Left cardiac atrium (tissue), 4 donors: ENCODE measurements around the gene DOCK4. TPM values are rescaled to one million over a fixed set of nuclear protein-coding genes. Genes with fewer than 3 reads are reported as not detected.
"Not testable (repeated sequence)": the region's sequence is repeated elsewhere in the genome, so short reads cannot be mapped to it uniquely, and the experiment has no call there.

Source experiments
- ATAC-seq, 2 donors: fragments of 200-7000 bp; cut with Tn5 transposase; one replicate each; pipeline ENCODE4 v1.9.1; 2020; ENCODE audit warnings: mild to moderate bottlenecking in 2 of 2, moderate library complexity in 2 of 2
- DNase-seq: peaks from one replicate; pipeline ENCODE4 v3.0.0-alpha.2; 2020
- intact Hi-C, 2 donors: fragments of 100-400 bp; cut with DNase I; formaldehyde crosslinking; loops; one replicate each; pipeline versions ENCODE4 v1.14.1 to v1.15.1; 2022 to 2023
- total RNA-seq, 2 donors: library from RNA; stranded (reverse); fragmentation: NEBNext Ultra II Directional; extraction: Animal tissue kit (Norgen Biotek cat#: 25700); gene quantifications; one replicate each; pipeline ENCODE4 v1.2.1, GENCODE V29; 2021
- donor health status: DM: no; HTN: yes; CAD: no.
- donor health status: DM: no; HTN: yes; CAD: no; lungs with severe emphysema.
- donor health status: DM: yes; HTN: yes; CAD: no.
- donor health status: Dilated cardiomyopathy.

The DOCK4 gene
- total RNA-seq, 2 donors from 2014 or later: 17.1 to 19.3 TPM

DNA sequence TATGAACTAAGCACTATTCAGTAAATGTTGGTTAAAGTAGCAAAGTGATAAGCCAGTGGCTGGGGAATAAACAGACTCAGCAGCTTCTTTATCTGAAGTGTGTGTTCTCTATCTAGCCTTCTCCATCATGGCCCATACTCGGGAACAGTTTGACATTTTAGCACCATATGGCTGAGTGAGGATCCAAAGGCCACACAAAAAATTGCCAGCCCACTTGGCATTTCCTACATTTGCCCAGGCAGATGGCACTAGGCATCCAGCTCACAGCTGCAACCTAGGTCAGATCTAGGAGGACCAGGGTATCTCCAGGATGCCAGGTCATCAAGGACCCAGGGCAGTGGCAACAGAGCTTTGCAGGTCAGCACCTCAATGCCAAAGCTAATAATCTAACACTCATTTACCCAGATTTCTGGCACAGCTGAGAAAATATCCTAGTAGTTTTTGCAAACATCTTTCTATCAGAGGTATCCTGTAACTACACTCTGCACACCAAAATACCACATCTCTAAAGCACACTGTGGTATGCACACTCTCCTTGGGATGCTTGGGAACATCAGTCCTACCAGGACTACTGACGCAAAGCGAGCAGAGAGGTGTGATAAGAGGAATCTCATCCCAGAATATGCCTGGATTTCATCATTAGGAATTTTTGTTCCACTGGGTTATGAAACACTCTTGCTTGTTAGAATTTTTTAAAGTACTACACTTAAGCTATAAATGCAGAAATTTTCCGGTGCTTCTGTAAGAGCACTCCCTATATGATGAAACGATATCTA lies 61.7 kb downstream of the DOCK4 start:
- peak; percentile 60 to 65 for ATAC-seq
- intact Hi-C loops: loop anchor here in 1 of 2 donors (5.0 kb wide), 1 partner anchor 197 kb away; no protein-coding TSS in a partner anchor
- DNase-seq: no peak

DNA sequence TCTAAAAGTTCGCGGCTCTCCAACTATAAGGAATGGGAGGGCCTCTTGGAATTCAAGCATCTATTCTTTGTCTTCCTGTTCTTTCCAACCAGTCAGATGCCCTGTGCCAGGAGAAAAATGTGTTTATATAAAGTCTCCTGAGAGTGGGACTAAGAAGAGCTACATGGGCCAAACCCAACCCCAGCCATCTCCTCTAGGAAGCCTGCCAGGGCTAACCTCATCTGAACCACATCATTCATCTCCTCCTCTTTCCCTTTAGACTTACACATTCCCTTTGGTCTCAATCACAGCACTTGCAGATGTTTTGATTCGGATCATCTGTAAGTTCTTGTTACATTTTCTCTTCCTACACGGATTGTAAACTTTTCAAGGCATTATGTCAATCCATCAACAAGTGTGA lies 62.6 kb downstream of the DOCK4 start:
- ATAC-seq (peak; percentile 70 to 86), DNase-seq (peak; percentile 47)
- intact Hi-C loops: loop anchor here in 1 of 2 donors (5.0 kb wide), 1 partner anchor 196 kb away; no protein-coding TSS in a partner anchor

DNA sequence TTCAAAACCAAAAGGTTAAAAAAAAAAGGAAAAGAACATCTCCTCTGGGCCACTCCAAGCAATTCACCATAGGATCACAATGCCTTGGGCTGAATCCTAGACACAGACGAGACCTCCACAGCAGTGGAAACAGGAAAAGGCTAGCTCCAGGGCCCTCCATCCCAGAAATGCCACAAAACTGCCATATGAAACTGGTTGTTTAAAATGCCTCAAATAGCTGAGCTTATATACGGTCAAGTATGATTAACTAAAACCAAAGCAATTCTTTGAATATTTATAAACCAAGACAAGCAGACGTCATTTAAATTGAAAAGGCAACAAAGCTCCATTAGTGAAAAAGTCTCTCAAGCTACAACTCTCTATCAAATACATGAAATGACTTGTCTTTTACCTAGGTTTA lies 63.1 kb downstream of the DOCK4 start:
- DNase-seq: no peak
- intact Hi-C loops: loop anchor here in 1 of 2 donors (5.0 kb wide), 1 partner anchor 196 kb away; no protein-coding TSS in a partner anchor
- ATAC-seq: no peak

DNA sequence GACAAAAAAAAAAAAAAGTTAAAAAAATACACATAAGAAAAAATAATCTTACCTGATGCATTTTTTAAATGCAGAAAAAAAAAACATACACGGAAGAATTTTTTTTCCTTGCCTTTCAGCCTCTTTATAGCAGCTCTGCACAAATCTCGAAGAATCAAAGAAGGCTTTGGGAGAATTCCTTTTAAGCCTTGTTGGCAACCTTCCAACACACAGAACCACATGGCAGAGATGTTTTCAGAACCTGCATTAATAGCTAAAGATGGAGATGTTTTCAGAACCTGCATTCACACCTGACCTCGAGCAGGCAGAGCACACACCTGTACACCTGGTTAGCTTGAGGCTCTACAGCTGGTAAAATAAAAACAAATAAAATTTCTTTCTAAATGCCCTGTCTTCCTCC lies 65.6 kb downstream of the DOCK4 start:
- no peak for ATAC-seq
- no peak for DNase-seq
- intact Hi-C loops: loop anchor here in 1 of 2 donors (5.0 kb wide), 1 partner anchor 193 kb away; no protein-coding TSS in a partner anchor

DNA sequence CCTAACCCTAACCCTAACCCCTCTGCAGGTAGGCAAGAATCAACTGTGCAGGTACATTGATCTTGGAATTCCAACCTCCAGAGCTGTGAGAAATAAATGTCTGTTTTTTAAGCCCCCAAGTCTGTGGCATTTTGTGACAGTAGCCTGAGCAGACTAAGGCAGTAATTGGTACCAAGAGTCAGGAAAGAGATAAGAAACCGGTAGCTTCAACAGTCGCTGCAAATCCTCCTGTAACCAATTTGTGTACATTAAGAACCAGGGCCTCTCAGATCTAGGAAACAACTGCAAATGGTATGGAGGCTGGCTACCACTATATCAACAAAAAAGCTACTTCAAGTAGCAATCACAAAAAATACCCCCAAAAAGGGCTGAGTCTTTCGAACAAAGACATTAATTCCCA lies 67.3 kb downstream of the DOCK4 start:
- intact Hi-C loops: loop anchor here in 1 of 2 donors (10.0 kb wide), 1 partner anchor 66 kb away; the partner anchor contains the start of genes DOCK4 and ZNF277
- DNase-seq (no peak), ATAC-seq (no peak)

DNA sequence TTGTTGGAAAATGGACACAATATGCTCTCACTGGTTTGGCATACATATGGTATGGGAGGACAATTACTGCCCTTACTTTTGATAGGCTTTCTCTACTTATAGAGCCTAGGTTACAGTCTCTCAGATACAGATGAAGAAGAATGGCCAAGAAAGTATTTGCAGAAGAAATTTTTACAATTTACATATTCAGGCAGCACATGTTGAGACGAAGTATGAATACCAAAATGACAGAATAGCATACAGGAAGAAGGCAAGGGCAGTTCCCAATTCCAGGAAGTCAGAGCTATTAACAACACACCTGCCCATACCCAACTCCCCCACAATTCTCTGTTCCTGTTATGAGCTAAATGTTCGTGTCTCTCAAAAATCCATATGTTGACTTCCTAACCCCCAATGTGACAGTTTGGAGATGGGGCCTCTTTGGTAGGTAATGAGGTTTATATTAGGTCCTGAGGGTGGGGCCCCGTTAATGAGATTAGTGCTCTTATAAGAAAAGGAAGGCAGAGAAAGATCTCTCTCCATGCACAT lies 67.8 kb downstream of the DOCK4 start:
- intact Hi-C loops: loop anchor here in 1 of 2 donors (10.0 kb wide), 1 partner anchor 66 kb away; the partner anchor contains the start of genes DOCK4 and ZNF277

DNA sequence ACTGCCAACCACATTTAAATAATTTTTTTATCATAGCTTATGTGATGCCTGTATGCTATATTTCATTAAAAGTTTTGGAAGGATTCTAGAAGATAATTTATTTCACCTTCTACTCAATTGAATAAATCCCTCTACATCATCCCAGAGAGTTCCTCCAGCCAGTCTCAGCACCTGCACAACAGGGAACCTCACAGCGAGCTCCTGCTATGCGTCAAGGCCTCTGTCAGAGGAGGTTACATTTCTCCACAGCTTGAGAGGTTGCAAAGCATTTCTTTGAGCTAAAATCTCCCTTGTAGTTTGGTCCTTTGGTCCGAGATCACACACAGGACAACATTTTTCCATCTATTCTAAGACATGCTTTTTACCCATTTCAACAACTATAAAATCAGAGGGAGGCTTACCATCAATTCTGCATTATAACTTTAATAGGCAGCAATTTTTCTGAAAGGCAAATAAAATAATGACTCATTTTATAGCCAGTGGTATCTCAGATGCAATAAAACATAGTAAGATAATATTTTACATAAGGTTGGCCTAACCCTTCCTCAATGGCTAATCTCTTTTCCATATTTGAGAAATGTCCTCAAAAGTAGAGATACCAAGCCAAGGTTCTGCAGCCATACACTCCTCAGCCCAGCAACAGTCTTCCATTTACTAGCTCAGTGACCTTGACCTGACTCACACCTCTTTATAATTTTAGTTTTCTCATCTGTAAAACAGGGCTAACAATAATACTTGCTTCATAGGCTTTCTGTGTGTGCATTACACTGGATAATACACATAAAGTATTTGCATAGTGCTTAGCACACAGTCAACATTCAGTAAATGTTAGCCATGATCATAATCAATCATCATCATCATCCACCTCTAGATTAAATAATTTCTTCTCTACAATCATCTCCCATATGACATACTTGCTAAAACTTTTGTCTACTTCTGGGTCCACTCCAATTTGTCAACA lies 68.8 kb downstream of the DOCK4 start:
- intact Hi-C loops: loop anchor here in 1 of 2 donors (10.0 kb wide), 1 partner anchor 67 kb away; the partner anchor contains the start of genes DOCK4 and ZNF277
- no peak for ATAC-seq
- no peak for DNase-seq

More for the DNA sequence above, 67.8 kb downstream of the DOCK4 start:
- DNase-seq (no peak), ATAC-seq (no peak)

DNA sequence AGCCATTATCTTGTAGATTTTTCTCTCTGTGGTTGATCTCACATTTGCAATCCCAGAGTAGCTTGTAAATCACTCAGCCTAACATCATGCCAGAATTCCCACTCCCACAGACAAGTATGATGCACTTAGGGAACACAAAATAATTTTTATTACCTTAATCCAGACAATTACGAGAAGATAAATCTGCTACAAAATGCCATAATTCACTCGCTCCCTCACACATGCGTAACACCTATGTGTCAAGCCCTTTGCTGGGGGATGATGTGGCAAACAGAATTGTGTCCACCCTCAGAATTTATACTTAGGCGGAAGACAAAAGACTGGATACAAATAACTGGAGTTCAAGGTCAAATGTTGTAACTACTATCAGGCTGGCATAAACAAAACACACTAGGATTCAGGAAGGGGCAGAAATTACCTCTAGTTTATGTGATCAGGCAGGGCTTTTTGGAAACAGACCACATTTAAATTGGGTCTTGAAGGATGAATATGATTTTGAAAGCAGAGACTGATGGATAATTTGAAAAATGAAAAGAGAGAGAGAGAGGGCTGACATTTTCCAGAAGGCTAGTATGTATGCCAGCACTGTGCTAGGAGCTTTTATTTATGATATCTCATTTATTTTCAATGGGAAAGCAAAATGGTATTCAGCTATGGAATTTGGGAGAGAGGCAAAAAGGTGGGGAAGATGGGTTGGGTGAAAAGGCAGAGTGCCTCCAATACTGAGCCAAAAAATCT lies 69.8 kb downstream of the DOCK4 start:
- ATAC-seq (peak in 1 of 2 donors; percentile 37), DNase-seq (no peak)
- intact Hi-C loops: loop anchor here in 1 of 2 donors (10.0 kb wide), 1 partner anchor 68 kb away; the partner anchor contains the start of genes DOCK4 and ZNF277

DNA sequence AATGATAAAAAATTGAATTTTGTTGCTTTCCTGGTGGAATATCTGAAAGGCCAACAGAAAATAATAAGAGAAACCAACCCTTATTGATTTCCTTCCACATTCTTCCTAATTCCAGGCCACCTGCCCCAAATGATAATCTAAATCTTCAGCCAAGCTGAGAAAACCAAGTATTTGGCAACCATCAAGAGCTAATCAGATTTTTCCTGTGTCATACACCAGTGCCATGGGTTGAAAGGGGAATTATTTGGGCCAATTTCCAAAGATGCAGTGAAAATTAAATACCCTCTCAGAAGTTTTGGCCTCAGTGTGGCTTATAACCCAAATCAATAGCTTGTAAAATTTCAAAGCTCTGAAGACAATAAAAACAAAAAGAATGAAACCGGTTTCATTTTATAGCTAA lies 70.4 kb downstream of the DOCK4 start:
- DNase-seq (no peak), ATAC-seq (no peak)
- intact Hi-C loops: loop anchor here in 1 of 2 donors (10.0 kb wide), 1 partner anchor 69 kb away; the partner anchor contains the start of genes DOCK4 and ZNF277

DNA sequence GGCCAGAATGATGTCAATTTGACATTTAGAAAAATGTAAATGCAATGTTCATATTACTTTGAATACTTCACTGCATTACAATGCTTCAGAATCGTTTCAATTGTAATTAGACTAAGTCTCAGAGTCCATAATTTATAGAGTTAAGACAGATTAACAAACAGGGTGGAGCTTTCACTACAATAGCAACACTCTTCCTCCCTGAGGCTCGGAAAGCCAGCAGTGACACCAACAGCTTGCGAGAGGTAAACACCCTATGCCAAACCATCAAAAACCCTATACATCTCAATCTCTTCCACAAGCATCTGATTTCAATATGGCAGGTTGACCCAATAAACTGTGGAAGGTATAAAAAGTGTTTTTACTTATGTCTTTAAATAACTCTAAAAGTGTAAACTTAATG lies 72.2 kb downstream of the DOCK4 start:
- ATAC-seq (no peak), DNase-seq (no peak)
- intact Hi-C loops: loop anchor here in 1 of 2 donors (10.0 kb wide), 1 partner anchor 71 kb away; the partner anchor contains the start of genes DOCK4 and ZNF277

DNA sequence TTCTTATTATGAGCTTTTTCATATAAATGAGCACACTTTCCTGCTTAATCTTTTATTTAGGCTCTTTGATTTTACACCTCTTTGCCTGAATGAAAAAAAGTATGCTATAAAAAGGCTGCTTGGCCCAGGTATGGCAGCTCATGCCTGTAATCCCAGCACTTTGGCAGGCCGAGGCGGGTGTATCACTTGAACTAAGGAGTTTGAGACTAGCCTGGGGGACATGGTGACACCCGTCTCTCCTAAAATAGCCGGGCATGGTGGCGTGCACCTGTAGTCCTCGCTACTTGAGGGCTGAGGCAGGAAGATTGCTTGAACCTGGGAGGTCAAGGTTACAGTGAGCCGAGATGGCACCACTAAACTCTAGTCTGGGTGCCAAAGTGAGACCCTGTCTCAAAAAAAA lies 72.9 kb downstream of the DOCK4 start:
- ATAC-seq (no peak), DNase-seq (no peak)
- intact Hi-C loops: loop anchor here in 1 of 2 donors (10.0 kb wide), 1 partner anchor 71 kb away; the partner anchor contains the start of genes DOCK4 and ZNF277

DNA sequence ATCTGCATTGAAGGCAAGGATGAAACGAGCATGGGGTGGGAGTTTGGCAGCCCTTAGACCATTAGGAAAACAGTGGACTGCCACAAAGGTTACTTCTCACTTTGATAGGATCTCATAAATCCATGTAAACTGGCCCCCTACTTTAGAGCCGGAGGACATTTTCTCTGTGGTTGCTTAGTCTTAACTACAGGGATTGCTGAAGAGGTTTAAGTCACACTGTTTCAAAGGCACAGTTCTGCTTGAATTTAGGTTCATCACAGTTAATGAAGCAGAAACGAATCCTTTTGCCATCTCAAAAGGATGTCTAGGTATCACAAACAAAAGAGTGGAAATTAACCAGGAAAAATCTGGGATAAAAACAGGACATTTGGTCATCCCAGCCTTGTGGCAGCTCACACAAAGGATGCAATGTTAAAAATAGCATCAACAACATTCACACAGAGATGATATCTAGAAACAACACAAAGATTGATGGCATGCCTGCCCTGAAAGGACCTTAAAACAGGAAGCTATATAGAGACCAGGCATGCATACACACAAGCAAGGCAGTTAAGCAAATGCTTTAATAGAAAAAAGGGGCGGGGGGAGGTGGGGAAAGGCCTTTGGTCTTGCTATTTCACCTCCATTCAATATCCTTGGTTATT lies 74.0 kb downstream of the DOCK4 start:
- DNase-seq: no peak
- intact Hi-C loops: loop anchor here in 1 of 2 donors (10.0 kb wide), 1 partner anchor 73 kb away; the partner anchor contains the start of genes DOCK4 and ZNF277
- no peak for ATAC-seq

DNA sequence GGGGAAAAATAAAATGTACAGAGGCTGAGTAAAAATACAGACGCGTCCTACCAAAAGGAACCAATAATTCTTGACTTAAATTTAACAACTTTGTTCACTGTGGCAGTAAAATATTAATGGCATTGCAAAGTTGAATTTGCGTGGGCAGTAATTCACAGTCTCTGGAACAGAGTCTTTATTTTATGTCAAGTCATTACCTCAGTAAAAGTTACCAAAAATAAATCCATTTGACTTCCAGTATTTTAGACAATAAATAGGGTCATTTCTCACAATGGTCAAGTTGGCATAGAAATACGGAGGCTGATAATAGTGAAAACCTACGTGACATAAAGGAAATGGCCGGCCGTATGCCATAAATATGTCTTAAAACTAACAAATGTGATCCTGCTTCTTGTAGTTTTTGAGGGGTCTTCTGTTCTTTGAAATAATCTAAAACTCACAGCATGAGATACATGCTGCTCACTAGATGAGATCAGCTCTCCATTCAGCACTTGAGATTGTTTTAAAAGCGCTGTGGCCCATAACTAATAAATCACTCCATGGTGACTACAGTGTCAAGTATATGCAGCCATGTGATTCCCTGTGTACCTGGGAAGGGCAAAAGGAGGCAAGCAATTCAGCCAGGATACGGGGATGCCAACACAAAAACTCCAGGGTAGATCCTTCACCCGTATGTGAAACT lies 75.3 kb downstream of the DOCK4 start:
- intact Hi-C loops: loop anchor here in 1 of 2 donors (10.0 kb wide), 1 partner anchor 74 kb away; the partner anchor contains the start of genes DOCK4 and ZNF277
- DNase-seq (no peak), ATAC-seq (no peak)

DNA sequence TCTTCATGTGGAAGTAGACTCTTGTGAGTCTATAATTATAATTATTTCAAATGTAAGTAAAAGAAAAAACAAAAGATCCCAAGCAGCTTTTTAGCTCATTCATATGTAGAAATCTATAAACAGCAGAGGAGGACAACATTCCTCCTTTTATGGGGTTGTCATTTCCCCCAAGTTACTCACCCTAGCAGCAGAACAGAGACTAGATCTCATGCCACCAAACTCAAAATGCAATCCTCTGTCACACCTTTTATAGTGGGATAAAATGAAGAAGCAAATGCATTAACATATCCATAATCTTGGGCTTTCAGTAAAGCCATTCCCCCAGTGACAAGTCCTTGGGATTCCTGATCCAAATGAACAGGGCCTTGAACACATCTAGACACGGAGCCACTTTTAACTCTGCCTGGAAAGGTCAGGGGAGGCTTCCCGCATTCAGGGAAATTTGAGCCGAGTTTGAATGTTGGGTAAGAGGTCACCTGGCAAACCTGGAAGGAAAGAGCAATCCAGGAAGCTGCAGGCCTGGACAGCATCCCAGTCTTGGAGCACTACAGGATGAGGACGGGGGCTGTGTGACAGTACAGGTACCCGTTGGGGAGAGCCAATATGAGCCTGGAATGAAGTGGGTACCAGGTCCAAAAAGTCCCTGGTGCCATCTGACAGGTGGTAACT lies 76.4 kb downstream of the DOCK4 start:
- intact Hi-C loops: loop anchor here in 1 of 2 donors (10.0 kb wide), 1 partner anchor 75 kb away; the partner anchor contains the start of genes DOCK4 and ZNF277
- DNase-seq: no peak
- ATAC-seq: no peak

DNA sequence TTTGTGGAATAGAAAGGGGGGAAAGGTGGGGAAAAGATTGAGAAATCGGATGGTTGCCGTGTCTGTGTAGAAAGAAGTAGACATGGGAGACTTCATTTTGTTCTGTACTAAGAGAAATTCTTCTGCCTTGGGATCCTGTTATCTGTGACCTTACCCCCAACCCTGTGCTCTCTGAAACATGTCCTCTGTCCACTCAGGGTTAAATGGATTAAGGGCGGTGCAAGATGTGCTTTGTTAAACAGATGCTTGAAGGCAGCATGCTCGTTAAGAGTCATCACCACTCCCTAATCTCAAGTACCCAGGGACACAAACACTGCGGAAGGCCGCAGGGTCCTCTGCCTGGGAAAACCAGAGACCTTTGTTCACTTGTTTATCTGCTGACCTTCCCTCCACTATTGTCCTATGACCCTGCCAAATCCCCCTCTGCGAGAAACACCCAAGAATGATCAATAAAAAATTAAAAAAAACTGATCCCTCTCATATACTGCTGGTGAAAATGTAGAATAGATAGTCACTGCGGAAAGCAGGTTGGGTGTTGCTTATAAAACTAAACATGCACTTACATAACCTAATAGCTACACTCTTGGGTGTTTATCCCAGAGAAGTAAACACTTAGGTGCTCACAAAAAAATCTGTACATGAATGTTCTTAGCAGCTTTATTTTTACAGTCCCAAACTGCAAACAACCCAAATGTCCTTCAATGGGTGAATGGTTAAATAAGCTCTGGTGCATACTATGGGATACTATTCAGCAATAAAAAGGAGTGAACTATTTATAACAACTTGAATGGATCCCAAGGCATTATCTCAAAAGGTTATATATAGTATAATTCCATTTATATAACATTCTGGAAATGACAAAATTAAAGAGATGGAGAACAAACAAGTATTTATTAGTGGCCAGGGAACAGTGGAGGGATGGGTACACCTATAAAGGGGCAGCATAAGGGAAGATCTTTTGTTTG lies 77.5 kb downstream of the DOCK4 start:
- intact Hi-C loops, ATAC-seq, DNase-seq: not testable (repeated sequence)
